H1 (cell line): ENCODE results near the gene NT5C1A. TPM values are rescaled to one million over a fixed set of nuclear protein-coding genes. Genes with fewer than 3 reads are reported as not detected.

Experiments
- CEBPB ChIP-seq: IDR thresholded peaks from 2 replicates; pipeline ENCODE4 v1.6.1; 2012; ENCODE audit warnings: low read depth, low read length
- HDAC2 ChIP-seq, 2 experiments: fragments of 300-600 bp in 1 of 2; sonication (generic) in 1 of 2; IDR thresholded peaks; 2 replicates each; pipeline ENCODE4 v1.6.1; 2011 to 2012; ENCODE audit warnings: low read depth in 2 of 2, low read length in 2 of 2, mild to moderate bottlenecking in 2 of 2, moderate library complexity in 2 of 2, borderline replicate concordance in 1 of 2, inconsistent platforms in 1 of 2
- HDAC6 ChIP-seq: IDR thresholded peaks from one replicate; pipeline ENCODE4 v1.7.1; 2012; ENCODE audit warnings: low read depth, mild to moderate bottlenecking, inconsistent platforms, low read length, moderate library complexity
- NANOG ChIP-seq: IDR thresholded peaks from 2 replicates; pipeline ENCODE4 v1.6.1; 2011; ENCODE audit warnings: low read length, low read depth, mild to moderate bottlenecking, inconsistent platforms; ENCODE audit not compliant: insufficient read depth, poor library complexity, severe bottlenecking
- RNF2 ChIP-seq: fragments of 200-900, 300-1000 bp; sonication (generic); IDR thresholded peaks from 2 replicates; pipeline ENCODE4 v1.7.1; 2016; ENCODE audit warnings: borderline replicate concordance, low read depth, mild to moderate bottlenecking, antibody characterized with exemption, low read length; ENCODE audit not compliant: poor library complexity, severe bottlenecking; ENCODE audit errors: missing control alignments
- SAP30 ChIP-seq: fragments of 300-600 bp; sonication (generic); IDR thresholded peaks from 2 replicates; pipeline ENCODE4 v1.7.1; 2012; ENCODE audit warnings: low read length, moderate library complexity, mild to moderate bottlenecking, inconsistent platforms; ENCODE audit not compliant: insufficient read depth, insufficient replicate concordance
- SUZ12 ChIP-seq: fragments of 200-600 bp; sonication (generic); IDR thresholded peaks from 2 replicates; pipeline ENCODE4 v1.6.1; 2012; ENCODE audit warnings: mild to moderate bottlenecking, inconsistent platforms, low read length, moderate library complexity, mixed read lengths
- TEAD4 ChIP-seq: IDR thresholded peaks from 2 replicates; pipeline ENCODE4 v1.6.1; 2012; ENCODE audit warnings: low read depth, low read length, inconsistent platforms, mixed read lengths
- polyA plus RNA-seq, 7 experiments: library from polyadenylated mRNA; depleted of rRNA in 3 of 7; stranded (reverse) in 5 of 7; unstranded in 2 of 7; fragments of >200 nt in 5 of 7; fragments of 200-250 nt in 2 of 7; gene quantifications; 1 replicate in 5 of 7; 2 replicates in 1 of 7; 4 replicates in 1 of 7; pipeline versions ENCODE4 v1.2.1 to v1.2.3, GENCODE V29; 2011 to 2013; ENCODE audit warnings: missing spikeins in 2 of 7, mixed read lengths in 2 of 7
- total RNA-seq: library from RNA; stranded (reverse); fragmentation: NEBNext Ultra II Directional; extraction: Animal tissue kit (Norgen Biotek cat#: 25700); gene quantifications from 2 replicates; pipeline ENCODE4 v1.2.1, GENCODE V29; 2021
- TF ChIP-seq, protein P1 (sequence below): IDR thresholded peaks from 2 replicates; pipeline ENCODE4 v1.6.1; 2012; ENCODE audit warnings: inconsistent platforms
- TF ChIP-seq, protein P2 (sequence below): fragments of 300-600 bp; sonication (generic); IDR thresholded peaks from 2 replicates; pipeline ENCODE4 v1.7.1; 2012; ENCODE audit warnings: low read length, moderate library complexity, mild to moderate bottlenecking, inconsistent platforms; ENCODE audit not compliant: insufficient replicate concordance

The NT5C1A gene
- total and polyA plus RNA-seq, 2 of the 8 experiments (the other 6 are each of a cell fraction or from before 2014, with no cell fraction given) = not detected

DNA sequence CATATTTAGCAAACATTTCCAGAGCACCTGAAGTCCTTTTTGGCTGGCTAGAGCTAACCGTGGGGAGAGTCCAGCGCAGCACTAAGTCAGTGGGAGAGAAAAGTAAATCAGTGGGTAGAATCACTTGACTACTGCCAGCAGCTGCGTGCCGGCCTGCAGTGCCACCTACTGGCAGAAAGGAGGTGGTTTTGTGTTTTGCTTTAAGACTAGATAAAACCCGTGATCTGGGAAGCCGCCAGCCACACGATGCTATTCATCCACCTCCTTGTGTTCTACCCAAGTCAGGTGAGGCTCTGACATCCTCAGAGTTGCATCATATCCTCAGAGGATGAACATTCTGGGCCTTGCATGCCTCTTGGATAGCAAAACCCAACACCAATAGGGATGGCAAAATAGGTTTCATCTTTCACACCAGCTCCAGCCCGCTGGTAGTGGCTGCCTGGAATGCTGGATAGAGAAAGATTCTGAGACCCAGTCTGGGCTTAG lies 18.3 kb downstream of the NT5C1A start (continued):
- TF ChIP-seq NANOG (no peak), HDAC2 (IDR thresholded peaks at IDR 0.05; ENCODE audit: borderline replicate concordance in 1 of 2, low read depth in 2 of 2, low read length in 2 of 2) (no peak), HDAC6 (no peak), TEAD4 (no peak), CEBPB (peak; percentile 95), RNF2 (no peak), SUZ12 (no peak), SAP30 (no peak)
- TF ChIP-seq, protein P1, sequence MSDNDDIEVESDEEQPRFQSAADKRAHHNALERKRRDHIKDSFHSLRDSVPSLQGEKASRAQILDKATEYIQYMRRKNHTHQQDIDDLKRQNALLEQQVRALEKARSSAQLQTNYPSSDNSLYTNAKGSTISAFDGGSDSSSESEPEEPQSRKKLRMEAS = peak; percentile 44; the same call in 1 of the 2 replicates
- TF ChIP-seq, protein P2, sequence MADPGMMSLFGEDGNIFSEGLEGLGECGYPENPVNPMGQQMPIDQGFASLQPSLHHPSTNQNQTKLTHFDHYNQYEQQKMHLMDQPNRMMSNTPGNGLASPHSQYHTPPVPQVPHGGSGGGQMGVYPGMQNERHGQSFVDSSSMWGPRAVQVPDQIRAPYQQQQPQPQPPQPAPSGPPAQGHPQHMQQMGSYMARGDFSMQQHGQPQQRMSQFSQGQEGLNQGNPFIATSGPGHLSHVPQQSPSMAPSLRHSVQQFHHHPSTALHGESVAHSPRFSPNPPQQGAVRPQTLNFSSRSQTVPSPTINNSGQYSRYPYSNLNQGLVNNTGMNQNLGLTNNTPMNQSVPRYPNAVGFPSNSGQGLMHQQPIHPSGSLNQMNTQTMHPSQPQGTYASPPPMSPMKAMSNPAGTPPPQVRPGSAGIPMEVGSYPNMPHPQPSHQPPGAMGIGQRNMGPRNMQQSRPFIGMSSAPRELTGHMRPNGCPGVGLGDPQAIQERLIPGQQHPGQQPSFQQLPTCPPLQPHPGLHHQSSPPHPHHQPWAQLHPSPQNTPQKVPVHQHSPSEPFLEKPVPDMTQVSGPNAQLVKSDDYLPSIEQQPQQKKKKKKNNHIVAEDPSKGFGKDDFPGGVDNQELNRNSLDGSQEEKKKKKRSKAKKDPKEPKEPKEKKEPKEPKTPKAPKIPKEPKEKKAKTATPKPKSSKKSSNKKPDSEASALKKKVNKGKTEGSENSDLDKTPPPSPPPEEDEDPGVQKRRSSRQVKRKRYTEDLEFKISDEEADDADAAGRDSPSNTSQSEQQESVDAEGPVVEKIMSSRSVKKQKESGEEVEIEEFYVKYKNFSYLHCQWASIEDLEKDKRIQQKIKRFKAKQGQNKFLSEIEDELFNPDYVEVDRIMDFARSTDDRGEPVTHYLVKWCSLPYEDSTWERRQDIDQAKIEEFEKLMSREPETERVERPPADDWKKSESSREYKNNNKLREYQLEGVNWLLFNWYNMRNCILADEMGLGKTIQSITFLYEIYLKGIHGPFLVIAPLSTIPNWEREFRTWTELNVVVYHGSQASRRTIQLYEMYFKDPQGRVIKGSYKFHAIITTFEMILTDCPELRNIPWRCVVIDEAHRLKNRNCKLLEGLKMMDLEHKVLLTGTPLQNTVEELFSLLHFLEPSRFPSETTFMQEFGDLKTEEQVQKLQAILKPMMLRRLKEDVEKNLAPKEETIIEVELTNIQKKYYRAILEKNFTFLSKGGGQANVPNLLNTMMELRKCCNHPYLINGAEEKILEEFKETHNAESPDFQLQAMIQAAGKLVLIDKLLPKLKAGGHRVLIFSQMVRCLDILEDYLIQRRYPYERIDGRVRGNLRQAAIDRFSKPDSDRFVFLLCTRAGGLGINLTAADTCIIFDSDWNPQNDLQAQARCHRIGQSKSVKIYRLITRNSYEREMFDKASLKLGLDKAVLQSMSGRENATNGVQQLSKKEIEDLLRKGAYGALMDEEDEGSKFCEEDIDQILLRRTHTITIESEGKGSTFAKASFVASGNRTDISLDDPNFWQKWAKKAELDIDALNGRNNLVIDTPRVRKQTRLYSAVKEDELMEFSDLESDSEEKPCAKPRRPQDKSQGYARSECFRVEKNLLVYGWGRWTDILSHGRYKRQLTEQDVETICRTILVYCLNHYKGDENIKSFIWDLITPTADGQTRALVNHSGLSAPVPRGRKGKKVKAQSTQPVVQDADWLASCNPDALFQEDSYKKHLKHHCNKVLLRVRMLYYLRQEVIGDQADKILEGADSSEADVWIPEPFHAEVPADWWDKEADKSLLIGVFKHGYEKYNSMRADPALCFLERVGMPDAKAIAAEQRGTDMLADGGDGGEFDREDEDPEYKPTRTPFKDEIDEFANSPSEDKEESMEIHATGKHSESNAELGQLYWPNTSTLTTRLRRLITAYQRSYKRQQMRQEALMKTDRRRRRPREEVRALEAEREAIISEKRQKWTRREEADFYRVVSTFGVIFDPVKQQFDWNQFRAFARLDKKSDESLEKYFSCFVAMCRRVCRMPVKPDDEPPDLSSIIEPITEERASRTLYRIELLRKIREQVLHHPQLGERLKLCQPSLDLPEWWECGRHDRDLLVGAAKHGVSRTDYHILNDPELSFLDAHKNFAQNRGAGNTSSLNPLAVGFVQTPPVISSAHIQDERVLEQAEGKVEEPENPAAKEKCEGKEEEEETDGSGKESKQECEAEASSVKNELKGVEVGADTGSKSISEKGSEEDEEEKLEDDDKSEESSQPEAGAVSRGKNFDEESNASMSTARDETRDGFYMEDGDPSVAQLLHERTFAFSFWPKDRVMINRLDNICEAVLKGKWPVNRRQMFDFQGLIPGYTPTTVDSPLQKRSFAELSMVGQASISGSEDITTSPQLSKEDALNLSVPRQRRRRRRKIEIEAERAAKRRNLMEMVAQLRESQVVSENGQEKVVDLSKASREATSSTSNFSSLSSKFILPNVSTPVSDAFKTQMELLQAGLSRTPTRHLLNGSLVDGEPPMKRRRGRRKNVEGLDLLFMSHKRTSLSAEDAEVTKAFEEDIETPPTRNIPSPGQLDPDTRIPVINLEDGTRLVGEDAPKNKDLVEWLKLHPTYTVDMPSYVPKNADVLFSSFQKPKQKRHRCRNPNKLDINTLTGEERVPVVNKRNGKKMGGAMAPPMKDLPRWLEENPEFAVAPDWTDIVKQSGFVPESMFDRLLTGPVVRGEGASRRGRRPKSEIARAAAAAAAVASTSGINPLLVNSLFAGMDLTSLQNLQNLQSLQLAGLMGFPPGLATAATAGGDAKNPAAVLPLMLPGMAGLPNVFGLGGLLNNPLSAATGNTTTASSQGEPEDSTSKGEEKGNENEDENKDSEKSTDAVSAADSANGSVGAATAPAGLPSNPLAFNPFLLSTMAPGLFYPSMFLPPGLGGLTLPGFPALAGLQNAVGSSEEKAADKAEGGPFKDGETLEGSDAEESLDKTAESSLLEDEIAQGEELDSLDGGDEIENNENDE = no peak
